ENCODE data around the gene GLOD4.

Gene GLOD4

GRCh38 chr17:746181-746580, 35.9 kb downstream of the GLOD4 start:
- no peak overlapping the region for H3K4me3 ChIP-seq (ENCODE audit: low read depth in 1 of 5, low read length in 5 of 5)
- H3K27ac ChIP-seq (ENCODE audit: low read depth, low read length), result no peak overlapping the region
- peaks cover 4 to 12% (median 10%) of the 10 kb centered on the region in 5 donors for H3K4me1 ChIP-seq (ENCODE audit: control insufficient read depth in 5 of 5, insufficient read depth in 5 of 5, low read length in 5 of 5)
- no peak overlapping the region for H3K9ac ChIP-seq (ENCODE audit: low read length in 5 of 5)
- peaks cover 3 to 72% (median 59%) of the 10 kb centered on the region in 5 donors for H3K36me3 ChIP-seq (ENCODE audit: control insufficient read depth in 5 of 5, insufficient read depth in 5 of 5, low read length in 5 of 5)
- no peaks in the 10 kb centered on the region for H3K9me3 ChIP-seq (ENCODE audit: control insufficient read depth in 5 of 5, low read length in 5 of 5)
- H3K27me3 ChIP-seq (ENCODE audit: control insufficient read depth in 5 of 5, insufficient read depth in 4 of 5, low read length in 5 of 5), result no peaks in the 10 kb centered on the region

GRCh38 chr17:745406-745805, 36.7 kb downstream of the GLOD4 start:
- peaks cover 3 to 80% (median 65%) of the 10 kb centered on the region in 5 donors for H3K36me3 ChIP-seq (ENCODE audit: control insufficient read depth in 5 of 5, insufficient read depth in 5 of 5, low read length in 5 of 5)
- H3K27me3 ChIP-seq (ENCODE audit: control insufficient read depth in 5 of 5, insufficient read depth in 4 of 5, low read length in 5 of 5), result no peaks in the 10 kb centered on the region
- H3K9me3 ChIP-seq (ENCODE audit: control insufficient read depth in 5 of 5, low read length in 5 of 5), result no peaks in the 10 kb centered on the region

GRCh38 chr17:744937-745336, 37.1 kb downstream of the GLOD4 start:
- H3K9ac ChIP-seq (ENCODE audit: low read length in 5 of 5), result no peak overlapping the region
- H3K36me3 ChIP-seq (ENCODE audit: control insufficient read depth in 5 of 5, insufficient read depth in 5 of 5, low read length in 5 of 5), result peaks cover 3 to 84% (median 69%) of the 10 kb centered on the region in 5 donors
- no peaks in the 10 kb centered on the region for H3K27me3 ChIP-seq (ENCODE audit: control insufficient read depth in 5 of 5, insufficient read depth in 4 of 5, low read length in 5 of 5)
- H3K4me1 ChIP-seq (ENCODE audit: control insufficient read depth in 5 of 5, insufficient read depth in 5 of 5, low read length in 5 of 5), result no peaks in the 10 kb centered on the region
- no peaks in the 10 kb centered on the region for H3K9me3 ChIP-seq (ENCODE audit: control insufficient read depth in 5 of 5, low read length in 5 of 5)
- H3K4me3 ChIP-seq (ENCODE audit: low read depth in 1 of 5, low read length in 5 of 5), result no peak overlapping the region
- H3K27ac ChIP-seq (ENCODE audit: low read depth, low read length), result no peak overlapping the region

More at GRCh38 chr17:745406-745805, 36.7 kb downstream of the GLOD4 start:
- Histone ChIP-seq H3K9ac (ENCODE audit: low read length in 5 of 5) (no peak overlapping the region), H3K27ac (ENCODE audit: low read depth, low read length) (no peak overlapping the region), H3K4me1 (ENCODE audit: control insufficient read depth in 5 of 5, insufficient read depth in 5 of 5, low read length in 5 of 5) (peaks cover 0 to 4% (median 2%) of the 10 kb centered on the region in 5 donors), H3K4me3 (ENCODE audit: low read depth in 1 of 5, low read length in 5 of 5) (no peak overlapping the region)

GRCh38 chr17:743139-743538, 38.9 kb downstream of the GLOD4 start:
- H3K27ac ChIP-seq (ENCODE audit: low read depth, low read length), result no peak overlapping the region
- no peak overlapping the region for H3K9ac ChIP-seq (ENCODE audit: low read length in 5 of 5)
- no peaks in the 10 kb centered on the region for H3K27me3 ChIP-seq (ENCODE audit: control insufficient read depth in 5 of 5, insufficient read depth in 4 of 5, low read length in 5 of 5)
- H3K4me1 ChIP-seq (ENCODE audit: control insufficient read depth in 5 of 5, insufficient read depth in 5 of 5, low read length in 5 of 5), result no peaks in the 10 kb centered on the region
- no peak overlapping the region for H3K4me3 ChIP-seq (ENCODE audit: low read depth in 1 of 5, low read length in 5 of 5)
- no peaks in the 10 kb centered on the region for H3K9me3 ChIP-seq (ENCODE audit: control insufficient read depth in 5 of 5, low read length in 5 of 5)
- peaks cover 3 to 80% (median 73%) of the 10 kb centered on the region in 5 donors for H3K36me3 ChIP-seq (ENCODE audit: control insufficient read depth in 5 of 5, insufficient read depth in 5 of 5, low read length in 5 of 5)

GRCh38 chr17:742147-742793, 39.8 kb downstream of the GLOD4 start:
- H3K36me3 ChIP-seq (ENCODE audit: control insufficient read depth in 5 of 5, insufficient read depth in 5 of 5, low read length in 5 of 5), result peaks cover 3 to 72% (median 65%) of the 10 kb centered on the region in 5 donors
- no peak overlapping the region for H3K9ac ChIP-seq (ENCODE audit: low read length in 5 of 5)
- no peaks in the 10 kb centered on the region for H3K27me3 ChIP-seq (ENCODE audit: control insufficient read depth in 5 of 5, insufficient read depth in 4 of 5, low read length in 5 of 5)
- no peak overlapping the region for H3K4me3 ChIP-seq (ENCODE audit: low read depth in 1 of 5, low read length in 5 of 5)
- H3K27ac ChIP-seq (ENCODE audit: low read depth, low read length), result no peak overlapping the region
- no peaks in the 10 kb centered on the region for H3K9me3 ChIP-seq (ENCODE audit: control insufficient read depth in 5 of 5, low read length in 5 of 5)
- H3K4me1 ChIP-seq (ENCODE audit: control insufficient read depth in 5 of 5, insufficient read depth in 5 of 5, low read length in 5 of 5), result no peaks in the 10 kb centered on the region

- Histone ChIP-seq H3K4me1 (ENCODE audit: control insufficient read depth in 5 of 5, insufficient read depth in 5 of 5, low read length in 5 of 5) (no peaks in the 10 kb centered on the region), H3K36me3 (ENCODE audit: control insufficient read depth in 5 of 5, insufficient read depth in 5 of 5, low read length in 5 of 5) (peaks cover 3 to 53% (median 47%) of the 10 kb centered on the region in 5 donors), H3K4me3 (ENCODE audit: low read depth in 1 of 5, low read length in 5 of 5) (peak overlapping the region in 1 of 5 donors; percentile 22), H3K9ac (ENCODE audit: low read length in 5 of 5) (no peak overlapping the region), H3K27me3 (ENCODE audit: control insufficient read depth in 5 of 5, insufficient read depth in 4 of 5, low read length in 5 of 5) (no peaks in the 10 kb centered on the region), H3K27ac (ENCODE audit: low read depth, low read length) (no peak overlapping the region), H3K9me3 (ENCODE audit: control insufficient read depth in 5 of 5, low read length in 5 of 5) (no peaks in the 10 kb centered on the region)
These were observed 41.7 kb downstream of the GLOD4 start for GRCh38 chr17:740240-741017.

GRCh38 chr17:737561-738113, 44.4 kb downstream of the GLOD4 start:
- no peaks in the 10 kb centered on the region for H3K9me3 ChIP-seq (ENCODE audit: control insufficient read depth in 5 of 5, low read length in 5 of 5)
- no peaks in the 10 kb centered on the region for H3K27me3 ChIP-seq (ENCODE audit: control insufficient read depth in 5 of 5, insufficient read depth in 4 of 5, low read length in 5 of 5)
- H3K4me3 ChIP-seq (ENCODE audit: low read depth in 1 of 5, low read length in 5 of 5), result no peak overlapping the region
- H3K4me1 ChIP-seq (ENCODE audit: control insufficient read depth in 5 of 5, insufficient read depth in 5 of 5, low read length in 5 of 5), result peaks cover 2 to 11% (median 8%) of the 10 kb centered on the region in 5 donors
- no peak overlapping the region for H3K9ac ChIP-seq (ENCODE audit: low read length in 5 of 5)
- no peak overlapping the region for H3K27ac ChIP-seq (ENCODE audit: low read depth, low read length)
- peaks cover 0 to 29% (median 26%) of the 10 kb centered on the region in 5 donors for H3K36me3 ChIP-seq (ENCODE audit: control insufficient read depth in 5 of 5, insufficient read depth in 5 of 5, low read length in 5 of 5)

GRCh38 chr17:733743-734142, 48.3 kb downstream of the GLOD4 start:
- Histone ChIP-seq H3K9ac (ENCODE audit: low read length in 5 of 5) (no peak overlapping the region), H3K27me3 (ENCODE audit: control insufficient read depth in 5 of 5, insufficient read depth in 4 of 5, low read length in 5 of 5) (no peaks in the 10 kb centered on the region), H3K9me3 (ENCODE audit: control insufficient read depth in 5 of 5, low read length in 5 of 5) (no peaks in the 10 kb centered on the region), H3K4me1 (ENCODE audit: control insufficient read depth in 5 of 5, insufficient read depth in 5 of 5, low read length in 5 of 5) (peaks cover 2 to 22% (median 18%) of the 10 kb centered on the region in 5 donors), H3K27ac (ENCODE audit: low read depth, low read length) (no peak overlapping the region), H3K36me3 (ENCODE audit: control insufficient read depth in 5 of 5, insufficient read depth in 5 of 5, low read length in 5 of 5) (peaks cover 0 to 5% (median 0%) of the 10 kb centered on the region in 5 donors), H3K4me3 (ENCODE audit: low read depth in 1 of 5, low read length in 5 of 5) (peak overlapping the region in 3 of 5 donors; percentile 67 to 72 (median 67))

GRCh38 chr17:732902-733720, 49.0 kb downstream of the GLOD4 start:
- Histone ChIP-seq H3K27ac (ENCODE audit: low read depth, low read length) (no peak overlapping the region), H3K9ac (ENCODE audit: low read length in 5 of 5) (peak overlapping the region in 4 of 5 donors; percentile 32 to 64 (median 59)), H3K36me3 (ENCODE audit: control insufficient read depth in 5 of 5, insufficient read depth in 5 of 5, low read length in 5 of 5) (no peaks in the 10 kb centered on the region), H3K4me1 (ENCODE audit: control insufficient read depth in 5 of 5, insufficient read depth in 5 of 5, low read length in 5 of 5) (peaks cover 2 to 22% (median 18%) of the 10 kb centered on the region in 5 donors), H3K27me3 (ENCODE audit: control insufficient read depth in 5 of 5, insufficient read depth in 4 of 5, low read length in 5 of 5) (no peaks in the 10 kb centered on the region), H3K9me3 (ENCODE audit: control insufficient read depth in 5 of 5, low read length in 5 of 5) (no peaks in the 10 kb centered on the region), H3K4me3 (ENCODE audit: low read depth in 1 of 5, low read length in 5 of 5) (peak overlapping the region; percentile 42 to 72 (median 67))
